Islet precursor cell (in vitro differentiated cells): ENCODE results near the gene LARGE1.

ENCODE experiments used
- DNase-seq: peaks from one replicate; pipeline ENCODE4 v3.0.0-alpha.2; 2018

The LARGE1 gene

DNA sequence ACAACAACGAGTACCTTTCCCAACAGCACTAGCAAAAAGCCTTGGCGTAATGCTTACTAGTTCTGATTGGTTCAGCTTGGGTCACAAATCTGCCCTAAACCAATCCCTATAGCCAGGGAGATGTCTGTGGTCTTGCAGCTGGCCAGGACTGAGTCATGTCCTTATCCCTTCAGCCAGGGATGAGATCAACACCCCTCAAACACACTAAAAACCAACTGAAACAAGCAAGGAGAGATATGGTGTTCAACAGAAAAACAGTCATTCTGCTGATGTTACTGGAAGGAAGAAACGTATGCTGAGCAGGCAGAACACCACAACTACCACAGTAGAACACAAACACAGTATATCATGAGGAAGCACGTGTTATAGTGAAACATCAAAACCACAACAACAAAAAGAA is 375.6 kb downstream of the LARGE1 start:
- no peak for DNase-seq

DNA sequence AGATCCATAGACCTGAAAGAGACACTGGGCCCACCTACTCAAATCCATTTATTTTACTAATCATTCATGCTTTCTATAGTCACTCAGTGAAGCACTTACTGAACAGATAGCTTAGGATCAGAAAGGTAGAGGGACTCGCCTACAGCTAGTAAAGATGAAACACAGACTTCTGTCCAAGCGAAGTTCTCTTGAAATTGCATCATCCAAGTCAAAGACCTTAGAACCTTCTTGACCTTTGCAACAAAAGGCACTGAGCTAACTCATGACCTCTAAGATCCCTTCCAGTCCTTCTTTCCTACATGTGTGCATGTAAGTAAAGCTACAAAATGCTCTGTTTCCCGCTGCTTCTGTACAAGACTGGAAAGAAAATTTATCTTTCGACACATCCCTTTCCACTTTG is 377.6 kb downstream of the LARGE1 start:
- no peak for DNase-seq

GRCh38 chr22:33542153-33542552 is 378.1 kb downstream of the LARGE1 start:
- no peak for DNase-seq

DNA sequence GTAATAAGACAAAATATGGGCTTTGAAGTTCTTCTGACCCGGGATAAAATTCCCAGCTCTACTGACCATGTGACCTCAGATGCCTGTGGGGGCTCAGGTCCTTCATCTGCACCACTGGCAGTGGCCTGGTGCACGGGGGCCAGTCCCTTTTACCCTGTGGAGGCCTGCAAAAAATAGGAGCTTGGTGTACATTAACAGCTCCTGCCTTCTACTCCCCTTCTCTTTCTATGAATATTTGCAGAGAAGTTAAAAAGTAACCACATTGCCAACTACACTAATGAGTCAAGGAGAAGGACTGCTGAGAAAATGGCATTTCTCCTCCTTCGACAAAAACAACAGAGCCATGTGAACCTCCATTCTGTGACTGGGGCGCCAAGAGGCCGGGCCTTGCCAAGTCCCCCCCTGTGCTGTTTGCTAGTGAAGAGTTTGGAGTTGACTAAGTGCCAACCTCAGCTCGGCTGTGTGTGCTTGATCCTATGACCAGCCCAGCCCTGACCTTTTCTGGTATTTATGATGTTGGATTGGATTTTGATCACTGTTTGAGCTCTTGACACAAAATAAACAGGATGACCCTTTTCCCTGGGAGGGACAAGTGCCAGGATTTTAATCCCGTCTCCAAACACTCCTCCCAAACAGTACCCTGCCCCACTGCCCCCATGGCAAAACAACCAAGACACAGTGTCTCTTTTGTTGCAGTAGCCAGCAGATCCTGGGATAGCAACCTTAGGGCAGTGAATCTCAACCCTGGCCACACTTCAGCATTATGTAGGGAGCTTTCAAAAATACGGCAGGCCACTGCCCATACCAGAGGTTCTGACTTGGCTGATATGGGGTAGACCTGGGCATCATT is 380.1 kb downstream of the LARGE1 start:
- no peak for DNase-seq

- DNase-seq: no peak
Measured at GRCh38 chr22:33539202-33539901, 380.9 kb downstream of the LARGE1 start.

- DNase-seq: no peak
Measured at GRCh38 chr22:33538277-33538885, 381.9 kb downstream of the LARGE1 start.

- no peak for DNase-seq
Measured at GRCh38 chr22:33537059-33537458, 383.2 kb downstream of the LARGE1 start.

DNA sequence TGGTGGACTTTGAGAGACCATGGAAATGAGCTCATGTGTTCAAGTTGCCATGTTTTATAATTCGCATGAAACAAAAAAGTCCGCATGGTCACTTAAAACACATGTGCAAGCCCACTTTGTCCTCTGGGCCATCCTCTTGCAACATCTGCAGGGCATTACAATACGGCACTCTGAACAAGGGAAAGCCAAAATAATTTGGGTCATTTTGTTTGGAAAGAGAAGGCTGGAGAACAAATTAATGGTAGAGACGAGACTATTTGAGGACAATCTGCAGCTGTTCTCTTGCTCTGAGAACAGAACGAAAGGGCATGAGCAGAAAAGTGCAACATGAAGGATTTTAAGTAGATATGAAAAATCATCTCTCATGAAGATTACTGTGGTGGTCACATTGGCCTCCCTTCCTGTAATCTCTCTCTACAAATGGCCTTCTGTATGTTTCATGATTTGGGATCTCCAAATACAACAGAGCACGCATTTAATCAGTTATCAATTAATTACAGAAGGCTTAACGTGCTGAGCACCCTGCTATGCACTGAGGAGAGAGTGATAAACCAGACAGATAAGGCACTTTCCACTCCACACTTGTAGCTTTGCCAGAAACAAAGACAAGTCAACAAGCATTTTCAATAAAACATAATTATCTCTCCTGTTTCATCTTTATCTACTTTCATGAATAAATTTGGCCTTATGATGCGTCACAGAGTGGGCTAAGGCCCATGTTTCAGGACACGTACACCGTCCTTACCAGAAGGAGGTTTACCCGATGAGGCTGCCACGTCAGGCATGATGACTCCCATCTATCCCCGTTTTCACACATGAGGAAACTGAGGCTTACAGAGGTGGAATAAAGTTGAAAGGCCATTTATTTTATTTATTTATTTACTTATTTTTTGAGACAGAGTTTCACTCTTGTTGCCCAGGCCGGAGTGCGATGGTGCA is 384.1 kb downstream of the LARGE1 start:
- no peak for DNase-seq

DNA sequence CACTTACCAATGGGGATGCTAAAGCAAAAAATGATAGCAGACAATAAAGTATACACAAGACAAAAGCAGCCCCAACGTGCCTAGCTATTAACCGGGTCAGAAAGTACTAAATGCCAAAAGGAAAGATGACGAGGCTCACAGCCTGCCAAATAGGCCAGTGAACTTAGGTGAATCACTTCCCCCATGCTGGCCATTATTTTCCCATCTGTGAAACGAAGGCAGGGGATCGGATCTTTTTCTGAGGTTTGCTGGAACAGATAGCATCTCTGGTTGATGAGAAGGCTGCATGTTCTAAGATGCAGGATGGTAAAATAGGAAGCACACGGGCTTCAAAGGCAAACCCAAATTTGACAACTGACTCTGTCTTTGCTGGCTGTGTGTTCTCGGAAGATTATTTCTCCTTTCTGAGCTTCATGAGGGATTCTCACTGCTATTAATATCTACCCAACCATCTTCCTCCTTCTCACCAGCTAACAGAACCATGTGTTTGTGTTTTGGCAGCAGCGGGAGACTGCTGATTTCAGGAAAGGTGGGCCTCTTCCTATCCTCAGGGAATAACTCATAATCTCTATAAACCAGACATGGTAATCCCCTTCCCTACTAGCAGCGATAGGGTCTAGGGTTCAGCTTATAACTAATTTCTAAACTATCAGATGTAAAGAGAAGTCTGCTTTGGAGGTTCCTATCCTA is 390.7 kb downstream of the LARGE1 start:
- no peak for DNase-seq

DNA sequence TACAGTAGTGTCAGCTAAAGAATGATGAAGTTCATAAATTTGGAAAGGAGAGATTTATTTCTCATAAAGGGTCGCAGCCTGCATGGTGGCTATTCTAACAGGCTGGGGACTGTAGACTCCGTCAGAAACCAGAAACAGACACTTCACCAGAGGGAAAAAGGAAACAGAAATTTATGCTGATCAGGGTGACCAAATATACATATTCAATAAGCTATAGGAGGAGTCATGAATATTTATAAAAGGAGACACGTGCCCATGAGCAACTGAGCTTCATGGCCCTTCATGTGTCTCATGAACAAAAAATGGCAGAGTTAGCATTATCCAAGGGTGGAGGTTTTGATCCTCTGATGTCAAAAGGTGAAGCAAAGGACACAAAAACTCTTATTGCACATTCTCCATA is 392.1 kb downstream of the LARGE1 start:
- DNase-seq: no peak

DNA sequence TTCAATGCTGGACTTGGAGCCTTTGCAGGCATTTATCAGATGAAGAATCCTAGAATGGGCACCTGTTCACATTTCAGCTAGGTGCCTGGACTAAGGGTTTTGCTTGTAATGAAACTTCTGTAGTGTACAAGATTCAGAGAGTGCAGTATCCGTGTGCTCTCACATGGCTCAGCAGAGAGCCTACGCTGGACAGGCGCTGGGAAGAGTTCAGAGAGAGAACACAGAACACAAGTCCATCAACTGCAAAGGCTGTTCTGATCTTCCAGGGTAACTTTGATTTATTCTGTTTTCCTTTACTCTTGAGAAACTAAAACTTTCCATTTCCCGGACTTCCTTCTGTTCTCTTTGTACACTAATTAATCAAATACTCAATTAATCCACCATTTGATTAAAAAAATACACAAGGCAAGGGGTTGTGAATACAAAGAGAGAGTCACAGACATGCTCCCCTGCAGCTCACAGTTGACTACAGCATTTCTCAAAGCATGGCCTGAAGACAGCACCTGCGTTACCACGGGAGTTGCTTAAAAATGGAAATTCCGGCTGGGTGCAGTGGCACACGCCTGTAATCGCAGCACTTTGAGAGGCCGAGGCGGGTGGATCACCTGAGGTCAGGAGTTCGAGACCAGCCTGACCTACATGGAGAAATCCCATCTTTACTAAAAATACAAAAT is 393.7 kb downstream of the LARGE1 start:
- no peak for DNase-seq

DNA sequence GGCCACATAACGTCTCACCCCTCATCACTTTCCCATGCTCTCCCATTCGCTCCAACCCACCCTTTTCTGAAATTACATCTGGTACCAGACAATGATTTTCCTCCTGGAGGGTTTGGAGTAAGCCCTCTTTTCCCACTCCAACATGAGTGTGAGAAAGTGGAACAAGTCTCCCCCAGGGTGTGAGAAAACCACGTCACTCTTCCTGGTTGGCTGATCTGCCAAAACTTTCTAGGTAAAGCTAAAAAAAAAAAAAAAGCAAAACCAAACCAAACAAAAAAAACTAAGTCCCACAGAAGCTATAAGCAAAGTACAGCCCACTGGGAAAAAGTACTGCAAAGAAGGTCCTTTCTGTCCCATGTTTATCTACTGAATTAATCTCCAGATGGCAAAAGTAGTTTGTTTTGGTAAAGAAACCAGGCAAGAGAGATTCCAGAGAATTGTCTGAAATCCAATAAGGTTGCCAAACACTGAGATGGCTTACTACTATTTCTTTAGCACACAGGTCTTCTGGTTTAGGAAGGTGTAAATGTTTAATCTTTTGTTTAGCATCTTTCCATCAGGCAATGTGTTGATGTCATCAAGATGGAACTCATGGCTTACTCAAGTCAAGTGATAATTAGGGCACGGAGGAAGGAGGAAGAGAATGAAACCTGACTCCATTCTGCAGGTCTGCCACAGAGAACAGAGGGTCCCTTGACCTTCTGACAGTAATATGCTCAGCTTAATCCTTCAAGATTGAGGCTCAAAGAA is 395.6 kb downstream of the LARGE1 start:
- DNase-seq: no peak

GRCh38 chr22:33521879-33522665 is 398.2 kb downstream of the LARGE1 start:
- no peak for DNase-seq

- DNase-seq: no peak
Measured at GRCh38 chr22:33520904-33521780, 399.1 kb downstream of the LARGE1 start.

GRCh38 chr22:33519974-33520903 is 400.0 kb downstream of the LARGE1 start:
- DNase-seq: no peak

DNA sequence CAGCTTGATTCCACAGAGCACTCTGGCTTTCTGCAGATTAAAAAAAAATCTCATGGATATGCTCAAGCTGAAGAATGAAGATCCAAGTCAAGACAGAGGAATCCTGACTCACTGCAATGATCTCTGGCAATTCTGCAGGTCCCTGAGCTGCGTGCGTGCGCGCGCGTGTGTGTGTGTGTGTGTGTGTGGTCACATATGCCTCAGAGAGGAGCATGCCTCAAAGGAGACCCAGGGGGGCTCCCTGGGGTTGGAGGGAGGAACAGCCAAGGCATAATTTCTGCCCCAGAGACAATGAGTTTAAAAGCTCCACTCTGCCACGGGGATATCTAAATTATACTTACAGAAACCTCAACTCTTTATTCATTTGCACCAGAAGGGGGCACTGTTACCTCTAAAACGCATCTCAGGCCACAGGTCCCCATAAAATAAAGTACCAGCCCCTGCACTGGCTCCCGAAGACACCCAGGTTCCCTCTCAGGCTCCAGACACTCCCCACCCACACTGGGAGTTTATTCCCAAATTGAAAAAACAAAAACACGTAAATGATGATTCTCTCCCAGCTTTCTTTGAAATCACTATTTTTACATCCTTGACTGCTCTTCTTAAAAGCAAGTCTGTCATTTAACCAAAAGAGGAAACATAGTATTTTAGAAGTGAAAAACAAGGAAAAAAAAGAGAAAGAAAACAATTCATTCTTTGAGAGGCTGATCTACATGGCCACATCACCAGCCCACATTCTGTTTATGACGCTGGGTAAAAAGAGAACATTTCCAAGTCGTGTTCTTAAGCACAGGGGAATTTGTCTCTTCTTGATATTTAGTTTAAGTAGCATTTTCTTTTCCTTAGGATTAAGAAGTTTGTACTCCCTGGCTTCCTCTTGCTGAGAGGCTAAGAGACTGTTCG is 401.0 kb downstream of the LARGE1 start:
- peak; percentile 60 for DNase-seq

- DNase-seq: no peak
Measured at GRCh38 chr22:33518405-33518804, 401.9 kb downstream of the LARGE1 start.
